SU-DHL-6 (cell line): ENCODE measurements around the gene CTDSPL.
A peak's percentile ranks its signal among the peaks of the same experiment; 100 is the strongest.

Source experiments
- H2AFZ ChIP-seq: fragments of 200-600 bp; sonication (generic); 2 replicates; pipeline ENCODE4 v1.6.1; 2014; ENCODE audit warnings: low read depth, mild to moderate bottlenecking, moderate library complexity, mixed read lengths, antibody characterized with exemption, low read length; ENCODE audit not compliant: severe bottlenecking
- H3F3A ChIP-seq: fragments of 200-600 bp; shearing (Covaris generic); 2 replicates; pipeline ENCODE4 v1.6.0; 2016; ENCODE audit warnings: antibody characterized with exemption, mild to moderate bottlenecking; ENCODE audit not compliant: insufficient read depth
- H3K27ac ChIP-seq: fragments of 200-600 bp; sonication (generic); 2 replicates; pipeline ENCODE4 v1.5.1; 2016; ENCODE audit warnings: low read depth, mild to moderate bottlenecking, low read length, moderate library complexity, mixed read lengths
- H3K27me3 ChIP-seq: fragments of 200-600 bp; sonication (generic), shearing (Covaris generic); 2 replicates; pipeline ENCODE4 v1.6.0; 2014; ENCODE audit warnings: mild to moderate bottlenecking, low read length
- H3K36me3 ChIP-seq: fragments of 200-600 bp; sonication (generic); 2 replicates; pipeline ENCODE4 v1.6.1; 2014; ENCODE audit warnings: mild to moderate bottlenecking, low read length, mixed read lengths
- H3K4me2 ChIP-seq: fragments of 300-600, 200-600 bp; shearing (Covaris generic), sonication (generic); 2 replicates; pipeline ENCODE4 v1.6.0; 2014; ENCODE audit warnings: low read length, low read depth, mild to moderate bottlenecking; ENCODE audit not compliant: poor library complexity, severe bottlenecking
- H3K4me3 ChIP-seq: fragments of 200-600 bp; sonication (generic); 2 replicates; pipeline ENCODE4 v1.5.1; 2014; ENCODE audit warnings: antibody characterized with exemption, low read length, mild to moderate bottlenecking, mixed read lengths; ENCODE audit not compliant: insufficient read depth, poor library complexity, severe bottlenecking
- H3K79me2 ChIP-seq: fragments of 200-600 bp; sonication (generic); 2 replicates; pipeline ENCODE4 v1.6.1; 2014; ENCODE audit warnings: mild to moderate bottlenecking, low read length, moderate library complexity; ENCODE audit not compliant: insufficient read depth
- H3K9ac ChIP-seq: fragments of 200-600 bp; sonication (generic); 2 replicates; pipeline ENCODE4 v1.7.0; 2014; ENCODE audit warnings: mild to moderate bottlenecking, low read length
- H3K9me2 ChIP-seq: fragments of 200-600 bp; sonication (generic); replicated peaks from 2 replicates; pipeline ENCODE4 v1.6.1; 2014; ENCODE audit warnings: low read length; ENCODE audit not compliant: insufficient read depth
- H3K9me3 ChIP-seq: fragments of 200-600 bp; sonication (generic); 2 replicates; pipeline ENCODE4 v1.6.1; 2014; ENCODE audit warnings: low read length, mixed read lengths; ENCODE audit not compliant: insufficient read depth
- H4K20me1 ChIP-seq: fragments of 200-600 bp; sonication (generic); 2 replicates; pipeline ENCODE4 v1.6.1; 2014; ENCODE audit warnings: low read depth, mild to moderate bottlenecking, antibody characterized with exemption, low read length, moderate library complexity, mixed read lengths
- EZH2phosphoT487 ChIP-seq: fragments of 200-600 bp; sonication (generic), shearing (Covaris generic); conservative IDR thresholded peaks from 2 replicates; pipeline ENCODE4 v1.6.1; 2018; ENCODE audit warnings: mild to moderate bottlenecking, antibody characterized with exemption, low read length, moderate library complexity, mixed read lengths
- TF ChIP-seq, protein P1 (sequence below): fragments of 200-600 bp; sonication (generic); IDR thresholded peaks from one replicate; pipeline ENCODE4 v1.5.1; 2017; ENCODE audit warnings: antibody characterized with exemption, mild to moderate bottlenecking, low read length, moderate library complexity; ENCODE audit not compliant: insufficient read depth, poor library complexity, severe bottlenecking

CTDSPL gene

GRCh38 chr3:37993067-37993455 lies 131.4 kb downstream of the CTDSPL start:
- Histone ChIP-seq H3K9me3 (no peaks in the 10 kb centered on the region), H3K36me3 (no peaks in the 10 kb centered on the region), H3F3A (no peaks in the 10 kb centered on the region), H2AFZ (no peak overlapping the region), H3K27ac (no peak overlapping the region), H3K9ac (no peak overlapping the region), H3K27me3 (no peaks in the 10 kb centered on the region), H3K79me2 (no peaks in the 10 kb centered on the region), H4K20me1 (no peaks in the 10 kb centered on the region), H3K4me2 (no peak overlapping the region), H3K9me2 (no peaks in the 10 kb centered on the region), H3K4me3 (no peak overlapping the region)
- TF ChIP-seq, protein P1, sequence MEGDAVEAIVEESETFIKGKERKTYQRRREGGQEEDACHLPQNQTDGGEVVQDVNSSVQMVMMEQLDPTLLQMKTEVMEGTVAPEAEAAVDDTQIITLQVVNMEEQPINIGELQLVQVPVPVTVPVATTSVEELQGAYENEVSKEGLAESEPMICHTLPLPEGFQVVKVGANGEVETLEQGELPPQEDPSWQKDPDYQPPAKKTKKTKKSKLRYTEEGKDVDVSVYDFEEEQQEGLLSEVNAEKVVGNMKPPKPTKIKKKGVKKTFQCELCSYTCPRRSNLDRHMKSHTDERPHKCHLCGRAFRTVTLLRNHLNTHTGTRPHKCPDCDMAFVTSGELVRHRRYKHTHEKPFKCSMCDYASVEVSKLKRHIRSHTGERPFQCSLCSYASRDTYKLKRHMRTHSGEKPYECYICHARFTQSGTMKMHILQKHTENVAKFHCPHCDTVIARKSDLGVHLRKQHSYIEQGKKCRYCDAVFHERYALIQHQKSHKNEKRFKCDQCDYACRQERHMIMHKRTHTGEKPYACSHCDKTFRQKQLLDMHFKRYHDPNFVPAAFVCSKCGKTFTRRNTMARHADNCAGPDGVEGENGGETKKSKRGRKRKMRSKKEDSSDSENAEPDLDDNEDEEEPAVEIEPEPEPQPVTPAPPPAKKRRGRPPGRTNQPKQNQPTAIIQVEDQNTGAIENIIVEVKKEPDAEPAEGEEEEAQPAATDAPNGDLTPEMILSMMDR, result no peak

DNA sequence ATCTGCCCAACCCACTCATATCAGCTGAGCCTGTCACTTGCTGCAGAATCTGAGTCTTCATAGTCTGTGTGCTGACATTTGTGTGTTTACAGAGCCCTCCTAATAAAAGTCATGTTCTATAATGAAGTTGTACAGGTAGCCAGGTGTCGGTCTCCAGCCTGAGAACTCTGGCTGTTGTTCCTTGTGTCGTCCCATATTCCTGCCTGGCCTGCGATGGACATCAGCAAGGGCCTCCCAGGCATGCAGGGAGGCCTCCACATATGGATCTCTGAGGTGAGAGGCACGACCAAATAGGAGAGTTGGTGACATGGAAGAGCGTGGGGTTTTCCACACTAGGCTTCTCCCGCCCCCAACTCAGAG lies 131.8 kb downstream of the CTDSPL start:
- Histone ChIP-seq H4K20me1 (no peaks in the 10 kb centered on the region), H3K79me2 (no peaks in the 10 kb centered on the region), H3F3A (no peaks in the 10 kb centered on the region), H3K9ac (peak overlapping the region; percentile 59; the same call in 1 of the 2 replicates), H3K4me2 (peak overlapping the region; percentile 60), H3K4me3 (peak overlapping the region; percentile 48), H3K9me3 (no peaks in the 10 kb centered on the region), H3K9me2 (no peaks in the 10 kb centered on the region), H3K27me3 (no peaks in the 10 kb centered on the region), H3K27ac (no peak overlapping the region), H3K36me3 (no peaks in the 10 kb centered on the region), H2AFZ (peak overlapping the region; percentile 80)
- TF ChIP-seq, protein P1, result no peak
- TF ChIP-seq EZH2phosphoT487, result no peak

DNA sequence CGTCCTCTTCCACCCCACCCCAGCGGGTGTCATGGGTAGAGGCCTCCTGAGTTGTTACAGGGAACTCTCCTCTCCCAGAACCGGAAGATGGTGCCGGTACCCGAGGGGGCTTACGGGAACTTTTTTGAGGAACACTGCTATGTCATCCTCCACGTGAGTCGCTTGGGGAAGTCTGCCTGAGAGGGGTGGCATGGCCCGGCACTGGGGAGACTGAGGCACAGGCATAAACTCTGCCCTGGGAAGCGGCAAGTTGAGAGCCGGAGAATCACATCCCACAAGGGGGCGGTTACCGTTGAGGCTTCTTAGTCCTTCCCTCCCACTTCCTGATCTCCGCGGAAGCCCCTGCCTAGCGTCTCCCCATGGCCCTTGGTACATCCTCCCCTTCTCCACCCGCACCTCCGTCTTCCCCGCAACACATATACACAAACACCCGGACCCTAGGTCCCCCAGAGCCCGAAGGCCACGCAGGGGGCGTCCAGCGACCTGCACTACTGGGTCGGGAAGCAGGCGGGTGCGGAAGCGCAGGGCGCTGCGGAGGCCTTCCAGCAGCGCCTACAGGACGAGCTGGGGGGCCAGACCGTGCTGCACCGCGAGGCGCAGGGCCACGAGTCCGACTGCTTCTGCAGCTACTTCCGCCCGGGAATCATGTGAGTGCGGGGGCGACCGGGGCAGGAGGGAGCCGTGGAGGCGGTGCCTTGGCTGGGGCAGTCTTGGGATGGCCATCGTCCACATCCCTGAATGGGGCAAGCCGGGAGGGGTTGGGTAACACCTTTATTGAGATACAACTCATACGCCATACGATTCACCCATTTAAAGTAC lies 132.3 kb downstream of the CTDSPL start:
- peak overlapping the region; percentile 59 for H3K9ac ChIP-seq
- no peak overlapping the region for H3K27ac ChIP-seq
- no peaks in the 10 kb centered on the region for H3K27me3 ChIP-seq
- H3K9me3 ChIP-seq, result no peaks in the 10 kb centered on the region
- H2AFZ ChIP-seq, result peak overlapping the region; percentile 80
- H3K36me3 ChIP-seq, result no peaks in the 10 kb centered on the region
- peak overlapping the region; percentile 48 for H3K4me3 ChIP-seq
- no peaks in the 10 kb centered on the region for H3K9me2 ChIP-seq
- H3F3A ChIP-seq, result no peaks in the 10 kb centered on the region
- no peaks in the 10 kb centered on the region for H3K79me2 ChIP-seq
- no peak for TF ChIP-seq EZH2phosphoT487
- TF ChIP-seq, protein P1, result no peak
- H3K4me2 ChIP-seq, result peak overlapping the region; percentile 60
- no peaks in the 10 kb centered on the region for H4K20me1 ChIP-seq
